DND-41 (cell line): ENCODE results near the gene FGF1.

Experiments
- ATAC-seq: fragments of 200-7000 bp; cut with Tn5 transposase; 3 replicates; pipeline ENCODE4 v1.9.1; 2021; ENCODE audit warnings: low read depth; ENCODE audit not compliant: insufficient read depth
- DNase-seq: peaks from one replicate; pipeline ENCODE4 v3.0.0-alpha.2; 2020
- H2AFZ ChIP-seq: 2 replicates; pipeline ENCODE4 v1.6.0; 2012; ENCODE audit warnings: low read depth, low read length
- H3K27ac ChIP-seq: 2 replicates; pipeline ENCODE4 v1.5.1; 2012; ENCODE audit warnings: low read length, inconsistent platforms
- H3K27me3 ChIP-seq: fragments of 200-600 bp; sonication (generic); 2 replicates; pipeline ENCODE4 v1.6.0; 2012; ENCODE audit warnings: low read length, mild to moderate bottlenecking, inconsistent platforms; ENCODE audit not compliant: insufficient read depth, poor library complexity
- H3K36me3 ChIP-seq: 2 replicates; pipeline ENCODE4 v1.5.1; 2012; ENCODE audit warnings: low read length, inconsistent platforms; ENCODE audit not compliant: insufficient read depth
- H3K4me1 ChIP-seq: 2 replicates; pipeline ENCODE4 v1.5.1; 2012; ENCODE audit warnings: mild to moderate bottlenecking, low read length; ENCODE audit not compliant: insufficient read depth
- H3K4me2 ChIP-seq: 2 replicates; pipeline ENCODE4 v1.6.0; 2012; ENCODE audit warnings: mild to moderate bottlenecking, moderate library complexity, low read length, inconsistent platforms; ENCODE audit not compliant: insufficient read depth
- H3K4me3 ChIP-seq, 2 experiments: fragments of 200-600 bp in 1 of 2; shearing (Covaris generic) in 1 of 2; 2 replicates each; pipeline ENCODE4 v1.5.1; 2012 to 2016; ENCODE audit warnings: inconsistent platforms in 2 of 2, low read length in 2 of 2, mild to moderate bottlenecking in 2 of 2, low read depth in 1 of 2, moderate library complexity in 1 of 2
- H3K79me2 ChIP-seq: 2 replicates; pipeline ENCODE4 v1.6.0; 2012; ENCODE audit warnings: low read length, inconsistent platforms; ENCODE audit not compliant: insufficient read depth
- H3K9ac ChIP-seq: 2 replicates; pipeline ENCODE4 v1.6.0; 2012; ENCODE audit warnings: low read depth, mild to moderate bottlenecking, inconsistent platforms, low read length, moderate library complexity
- H3K9me3 ChIP-seq: 2 replicates; pipeline ENCODE4 v1.5.1; 2012; ENCODE audit warnings: low read length, moderate library complexity, mild to moderate bottlenecking, inconsistent platforms; ENCODE audit not compliant: insufficient read depth, severe bottlenecking
- H4K20me1 ChIP-seq: 2 replicates; pipeline ENCODE4 v1.6.0; 2012; ENCODE audit warnings: low read length; ENCODE audit not compliant: insufficient read depth
- CTCF ChIP-seq: IDR thresholded peaks from 2 replicates; pipeline ENCODE4 v1.5.1; 2012; ENCODE audit warnings: borderline replicate concordance, low read length, moderate library complexity, mild to moderate bottlenecking; ENCODE audit not compliant: poor library complexity, severe bottlenecking; ENCODE audit errors: extremely low read depth
- EZH2 ChIP-seq: IDR thresholded peaks from 3 replicates; pipeline ENCODE4 v1.6.1; 2012; ENCODE audit warnings: borderline replicate concordance, low read depth, mild to moderate bottlenecking, moderate library complexity, low read length, inconsistent platforms; ENCODE audit not compliant: severe bottlenecking

FGF1 gene

GRCh38 chr5:142692321-142692894 lies 6.5 kb upstream of the FGF1 start:
- no peak overlapping the region for H3K9ac ChIP-seq
- no peaks in the 10 kb centered on the region for H3K36me3 ChIP-seq
- H3K79me2 ChIP-seq, result no peaks in the 10 kb centered on the region
- H3K4me1 ChIP-seq, result no peaks in the 10 kb centered on the region
- H2AFZ ChIP-seq, result no peak overlapping the region
- H3K27ac ChIP-seq, result no peak overlapping the region
- no peaks in the 10 kb centered on the region for H4K20me1 ChIP-seq
- no peak overlapping the region for H3K4me3 ChIP-seq
- TF ChIP-seq CTCF (no peak), EZH2 (no peak)
- H3K4me2 ChIP-seq, result no peak overlapping the region
- no peak for ATAC-seq
- no peaks in the 10 kb centered on the region for H3K9me3 ChIP-seq
- no peak for DNase-seq
- H3K27me3 ChIP-seq, result peaks cover 6% of the 10 kb centered on the region

- Histone ChIP-seq H3K9me3 (no peaks in the 10 kb centered on the region), H2AFZ (no peak overlapping the region), H3K4me1 (no peaks in the 10 kb centered on the region), H3K27ac (no peak overlapping the region), H3K27me3 (peaks cover 9% of the 10 kb centered on the region), H4K20me1 (no peaks in the 10 kb centered on the region), H3K4me2 (no peak overlapping the region), H3K79me2 (no peaks in the 10 kb centered on the region), H3K4me3 (no peak overlapping the region), H3K9ac (no peak overlapping the region), H3K36me3 (no peaks in the 10 kb centered on the region)
- DNase-seq (no peak), ATAC-seq (no peak)
- TF ChIP-seq EZH2 (no peak), CTCF (no peak)
These were observed 4.8 kb upstream of the FGF1 start for GRCh38 chr5:142690667-142691066.

GRCh38 chr5:142689081-142689480 lies 3.2 kb upstream of the FGF1 start:
- H4K20me1 ChIP-seq, result no peaks in the 10 kb centered on the region
- TF ChIP-seq CTCF (no peak), EZH2 (no peak)

More at GRCh38 chr5:142689081-142689480, 3.2 kb upstream of the FGF1 start:
- no peaks in the 10 kb centered on the region for H3K36me3 ChIP-seq
- no peak for ATAC-seq
- H3K9ac ChIP-seq, result no peak overlapping the region
- no peak overlapping the region for H3K4me3 ChIP-seq
- peaks cover 9% of the 10 kb centered on the region for H3K27me3 ChIP-seq
- H3K27ac ChIP-seq, result no peak overlapping the region
- H3K9me3 ChIP-seq, result no peaks in the 10 kb centered on the region
- no peak for DNase-seq
- H2AFZ ChIP-seq, result no peak overlapping the region
- H3K79me2 ChIP-seq, result no peaks in the 10 kb centered on the region
- H3K4me2 ChIP-seq, result no peak overlapping the region
- no peaks in the 10 kb centered on the region for H3K4me1 ChIP-seq
